GM23338 (cell line): ENCODE results near the gene S1PR2.

Experiments
- CREB1 ChIP-seq: fragments of 250-450 bp; sonication (Bioruptor Pico); IDR thresholded peaks from 2 replicates; pipeline ENCODE4 v1.5.0; 2020; ENCODE audit warnings: low read depth, mild to moderate bottlenecking, moderate library complexity
- CTCF ChIP-seq, 2 experiments: fragments of 200-600 bp in 1 of 2; sonication (generic) in 1 of 2; conservative IDR thresholded peaks; 2 replicates each; pipeline versions ENCODE4 v1.5.1 to v1.6.1; 2016 to 2017; ENCODE audit warnings: antibody characterized with exemption in 2 of 2, low read depth in 2 of 2, mild to moderate bottlenecking in 2 of 2, moderate library complexity in 1 of 2
- EZH2 ChIP-seq: fragments of 200-600 bp; sonication (generic); IDR thresholded peaks from one replicate; pipeline ENCODE4 v1.8.0; 2017; ENCODE audit warnings: antibody characterized with exemption, mild to moderate bottlenecking, low read depth; ENCODE audit not compliant: unreplicated experiment
- EZH2phosphoT487 ChIP-seq: fragments of 200-600 bp; sonication (generic); IDR thresholded peaks from one replicate; pipeline ENCODE4 v1.8.1; 2018; ENCODE audit warnings: antibody characterized with exemption; ENCODE audit not compliant: unreplicated experiment
- POLR2AphosphoS5 ChIP-seq: IDR thresholded peaks from 2 replicates; pipeline ENCODE4 v1.6.1; 2016; ENCODE audit warnings: antibody characterized with exemption, low read depth
- TF ChIP-seq, protein P1 (sequence below): IDR thresholded peaks from 2 replicates; pipeline ENCODE4 v1.6.1; 2016; ENCODE audit warnings: antibody characterized with exemption

DNA sequence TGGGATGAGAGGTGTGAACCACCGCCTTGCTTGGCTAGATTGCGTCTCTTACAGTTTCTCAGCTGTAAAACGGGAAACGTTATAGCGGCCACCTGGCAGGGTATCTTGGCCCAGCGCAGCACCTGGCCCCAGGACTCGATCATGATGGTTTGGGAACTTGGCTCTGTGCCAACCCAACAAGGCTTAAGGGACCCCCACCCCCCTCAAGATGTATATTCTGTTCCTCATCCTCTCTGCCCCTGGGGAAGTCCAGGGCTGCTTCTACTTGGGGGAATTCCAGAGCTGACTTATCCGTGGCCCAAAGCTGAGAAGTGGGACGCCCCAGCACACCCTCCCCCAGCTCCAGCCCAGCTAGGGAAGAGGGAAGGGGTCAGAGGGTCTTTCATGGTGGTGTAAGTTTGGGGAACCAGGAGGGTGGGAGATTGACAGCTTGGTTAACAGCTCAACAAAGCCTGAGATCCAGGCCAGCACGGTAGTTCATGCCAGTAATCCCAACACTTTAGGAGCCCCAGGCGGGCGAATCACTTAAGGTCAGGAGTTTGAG, 40.5 kb upstream of the S1PR2 start:
- no peak for TF ChIP-seq POLR2AphosphoS5
- no peak for TF ChIP-seq CTCF (conservative IDR thresholded peaks at IDR 0.05; ENCODE audit: low read depth in 2 of 2)
- TF ChIP-seq, protein P1, sequence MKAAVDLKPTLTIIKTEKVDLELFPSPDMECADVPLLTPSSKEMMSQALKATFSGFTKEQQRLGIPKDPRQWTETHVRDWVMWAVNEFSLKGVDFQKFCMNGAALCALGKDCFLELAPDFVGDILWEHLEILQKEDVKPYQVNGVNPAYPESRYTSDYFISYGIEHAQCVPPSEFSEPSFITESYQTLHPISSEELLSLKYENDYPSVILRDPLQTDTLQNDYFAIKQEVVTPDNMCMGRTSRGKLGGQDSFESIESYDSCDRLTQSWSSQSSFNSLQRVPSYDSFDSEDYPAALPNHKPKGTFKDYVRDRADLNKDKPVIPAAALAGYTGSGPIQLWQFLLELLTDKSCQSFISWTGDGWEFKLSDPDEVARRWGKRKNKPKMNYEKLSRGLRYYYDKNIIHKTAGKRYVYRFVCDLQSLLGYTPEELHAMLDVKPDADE: no peak
- no peak for TF ChIP-seq EZH2
- TF ChIP-seq CREB1: no peak
- TF ChIP-seq EZH2phosphoT487: no peak
